NCI-H2171 (cell line): Measurements from ENCODE around the gene ADRA2B.
"Not testable (repeated sequence)": the region's sequence is repeated elsewhere in the genome, so short reads cannot be mapped to it uniquely, and the experiment has no call there.

Experiments
- DNase-seq: peaks from one replicate; lab custom pipeline; 2025; lab: John Stamatoyannopoulos, UW

The ADRA2B gene

DNA sequence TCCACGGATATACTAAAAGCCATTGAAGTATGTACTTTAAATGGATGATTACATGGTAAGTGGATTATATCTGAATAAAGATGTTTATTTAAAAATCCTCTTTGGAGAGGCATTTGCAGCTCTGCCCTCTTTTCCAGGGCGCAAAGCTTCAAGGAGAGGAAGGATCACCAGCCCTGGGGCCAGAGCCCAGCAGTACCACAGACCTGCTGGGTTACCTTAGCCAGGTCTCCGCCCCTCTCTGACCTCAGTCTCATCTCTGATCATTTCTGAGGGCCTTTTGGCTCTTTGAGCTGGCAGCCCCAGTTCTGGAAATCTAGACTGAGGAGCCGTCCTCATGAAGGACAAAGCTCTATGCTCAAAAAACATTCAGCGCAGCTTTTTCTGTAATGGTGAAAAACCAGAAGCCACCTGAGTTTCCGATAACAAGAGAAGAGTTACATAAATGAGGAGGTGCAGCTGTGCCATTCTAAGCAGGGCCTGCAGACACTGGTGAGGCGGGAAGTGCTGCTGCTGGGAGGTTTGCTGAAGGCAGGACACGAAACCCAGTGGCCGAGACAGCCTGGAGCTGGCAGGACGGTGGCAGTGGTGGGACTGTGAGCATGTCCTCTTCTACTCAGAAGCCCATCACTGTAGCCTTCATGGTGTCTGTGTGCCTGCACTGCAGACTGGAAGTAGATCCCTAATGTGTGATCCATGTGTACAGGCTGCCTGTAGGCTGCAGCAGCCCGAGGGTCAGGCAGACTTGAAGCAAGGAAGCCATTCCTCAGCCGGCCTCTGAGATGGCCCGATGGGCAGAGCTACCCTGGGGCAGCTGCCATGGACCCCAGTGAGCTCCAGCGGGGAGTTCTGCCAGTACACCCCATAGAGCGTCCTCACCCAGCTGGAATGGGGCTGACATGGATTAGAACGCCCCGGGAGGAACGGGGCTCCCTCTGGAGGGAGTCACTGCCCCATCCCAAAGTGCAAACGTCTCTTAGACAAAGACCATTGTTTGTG, 27.7 kb downstream of the ADRA2B start:
- DNase-seq: no peak

DNA sequence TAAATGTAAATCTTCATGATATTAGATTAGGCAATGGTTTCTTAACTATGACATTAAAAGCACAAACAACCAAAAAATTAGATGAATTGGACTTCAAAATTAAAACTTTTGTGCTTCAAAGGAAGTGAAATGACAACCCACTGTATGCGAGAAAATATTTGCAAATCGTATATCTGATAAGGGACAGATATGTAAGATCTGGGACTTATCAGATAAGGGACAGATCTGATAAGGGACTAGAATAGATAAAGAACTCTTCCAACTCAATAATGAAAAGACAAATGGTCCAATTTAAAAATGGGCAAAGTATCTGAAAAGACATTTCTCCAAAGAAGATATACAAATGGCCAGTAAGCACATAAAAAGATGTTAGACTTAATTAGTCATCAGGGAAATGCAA, 29.2 kb downstream of the ADRA2B start:
- no peak for DNase-seq

DNA sequence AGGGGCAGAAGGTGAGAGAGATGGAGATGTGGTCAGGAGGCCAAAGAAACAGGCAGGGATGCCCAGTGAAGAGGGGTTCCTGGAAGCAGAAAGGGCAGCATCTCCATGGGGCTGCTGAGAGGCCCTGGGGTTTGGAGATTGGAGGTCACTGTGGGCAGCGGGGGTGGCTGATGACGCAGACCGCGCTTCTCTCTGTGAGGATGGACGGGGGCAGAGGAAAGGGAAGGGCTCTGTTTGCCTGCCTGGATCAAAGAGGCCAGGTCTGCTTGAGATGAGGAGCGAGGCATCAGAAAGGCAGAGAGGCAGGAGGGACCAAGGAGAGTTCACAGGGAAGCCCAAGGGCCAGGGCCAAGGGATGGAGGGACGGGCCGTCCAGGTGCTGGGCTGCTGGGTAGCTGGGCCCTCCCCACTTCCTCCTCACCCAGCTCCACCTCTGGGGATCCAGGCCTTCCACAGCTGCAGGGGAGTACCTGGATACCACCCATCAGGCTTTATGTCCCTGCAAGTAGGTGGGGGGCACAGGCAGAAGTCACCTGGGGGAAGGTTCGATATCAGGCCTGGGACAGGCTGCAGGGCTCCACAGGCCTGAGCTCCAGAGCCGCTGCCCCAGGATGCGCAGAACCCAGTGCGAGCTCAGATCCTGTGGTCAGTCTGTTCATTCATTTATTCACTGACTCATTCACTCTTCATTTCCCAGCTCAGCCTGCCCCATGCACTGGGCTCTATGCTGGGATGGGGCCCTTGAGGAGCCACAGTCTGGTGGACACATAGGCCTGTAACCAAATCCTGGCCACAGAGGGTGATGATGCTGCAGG, 30.6 kb downstream of the ADRA2B start:
- DNase-seq: no peak

DNA sequence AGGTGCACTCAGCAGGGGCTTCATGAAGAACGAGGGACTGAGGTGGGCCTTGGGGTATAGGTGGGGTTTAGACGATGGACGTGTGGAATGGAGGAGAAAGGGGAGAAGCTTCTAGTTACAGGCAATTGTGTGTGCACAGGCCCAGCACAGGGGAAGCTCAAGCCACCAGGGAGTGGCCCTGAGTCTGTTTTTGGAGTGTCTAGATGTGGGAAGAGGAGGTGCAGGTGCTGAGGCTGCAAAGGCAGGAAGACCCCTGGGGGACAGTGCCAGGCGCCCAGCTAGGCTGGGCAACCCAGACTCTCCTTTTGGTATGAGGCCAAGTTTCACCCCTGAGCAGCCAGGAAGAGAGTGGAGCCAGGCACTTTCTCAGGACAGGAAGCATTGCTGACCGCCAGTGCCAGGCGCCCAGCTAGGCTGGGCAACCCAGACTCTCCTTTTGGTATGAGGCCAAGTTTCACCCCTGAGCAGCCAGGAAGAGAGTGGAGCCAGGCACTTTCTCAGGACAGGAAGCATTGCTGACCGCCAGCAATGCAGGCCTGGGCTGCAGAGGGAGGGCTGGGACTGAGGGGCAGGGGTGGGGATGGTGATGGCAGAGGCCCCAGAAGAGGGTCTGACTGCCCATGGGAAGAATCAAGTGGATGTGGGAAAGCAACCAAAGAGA, 31.4 kb downstream of the ADRA2B start:
- not testable (repeated sequence) for DNase-seq

DNA sequence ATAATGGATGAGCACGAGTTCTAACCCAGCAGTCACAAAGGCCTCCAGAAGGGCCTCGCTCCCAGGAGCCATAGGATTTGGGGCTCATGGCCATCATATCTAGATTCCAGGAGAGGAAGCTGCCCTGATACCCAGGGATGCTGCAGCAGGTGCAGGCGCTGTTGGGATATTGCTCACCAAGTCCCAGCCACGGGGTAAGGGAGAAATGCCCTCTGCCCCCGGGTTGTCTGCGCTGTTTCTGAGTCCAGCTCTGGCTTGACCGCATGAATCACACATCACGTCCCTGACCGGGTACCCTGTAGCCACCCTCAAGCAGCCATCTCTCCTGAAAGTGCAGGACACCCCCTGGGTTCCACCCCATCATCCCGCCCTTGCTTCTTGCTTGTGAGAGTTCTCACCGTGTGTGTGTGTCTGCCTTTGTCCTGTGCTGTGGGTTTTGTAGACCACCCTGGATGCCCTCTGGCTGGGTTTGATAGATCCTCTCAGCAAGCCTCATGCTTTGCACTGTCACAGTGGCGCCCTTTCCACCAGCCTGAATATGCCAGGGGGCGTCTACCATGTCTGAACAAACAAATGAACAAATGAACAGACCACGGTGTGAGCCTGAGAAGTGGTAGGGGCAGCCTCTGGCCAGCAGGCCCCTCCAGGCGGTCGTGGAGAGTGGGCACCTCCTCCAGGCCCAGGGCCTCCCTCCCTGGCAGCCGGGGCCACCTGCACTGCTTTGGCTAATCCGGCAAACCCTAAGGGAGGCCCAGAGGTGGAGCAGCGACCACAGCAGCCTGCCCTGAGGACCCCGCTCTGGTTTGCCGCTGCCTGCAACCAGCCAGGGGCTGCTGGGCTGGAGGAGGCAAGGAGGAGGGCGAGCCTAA, 32.1 kb downstream of the ADRA2B start:
- DNase-seq: no peak

DNA sequence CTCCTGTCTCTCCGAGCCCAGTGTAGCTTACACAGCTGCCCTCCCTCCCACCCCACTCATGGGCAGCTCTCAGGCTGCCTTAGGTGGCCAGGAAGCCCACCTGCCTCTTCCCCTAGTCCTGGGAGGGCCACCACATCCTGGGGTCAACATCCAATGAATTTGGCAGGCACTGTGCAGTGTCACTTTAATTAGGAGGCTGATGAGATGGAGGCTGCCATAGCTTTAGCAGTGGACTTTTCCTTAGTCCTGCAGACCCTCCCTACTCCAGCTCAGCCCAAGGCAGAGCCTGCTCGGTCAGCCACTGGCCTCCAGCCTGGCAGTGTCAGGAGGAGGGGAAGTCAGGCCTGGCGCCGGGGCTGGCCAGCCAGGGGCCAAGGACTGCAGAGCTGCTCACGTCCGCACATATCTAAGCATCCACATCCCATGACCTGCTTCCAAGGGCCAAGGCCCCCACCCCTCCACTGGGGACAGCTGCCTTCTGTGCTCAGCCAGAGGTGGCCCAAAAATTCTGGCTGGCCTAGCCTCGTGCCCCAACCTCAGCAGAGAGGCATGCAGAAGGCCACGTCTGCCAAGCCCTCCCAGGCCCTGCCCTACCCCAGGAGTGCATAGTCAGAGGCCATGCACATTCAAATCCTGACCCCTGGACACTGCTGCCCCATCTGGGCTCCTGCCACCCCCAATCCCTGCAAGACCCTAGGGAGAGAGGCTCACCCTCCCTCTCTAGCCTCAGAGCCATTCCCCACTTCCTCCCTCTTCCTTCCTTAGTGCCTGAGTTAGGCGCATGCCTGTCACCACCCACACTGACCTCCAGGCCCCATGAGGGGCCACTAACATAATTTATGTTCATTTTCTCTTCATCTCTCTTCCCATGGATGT, 33.1 kb downstream of the ADRA2B start:
- no peak for DNase-seq

DNA sequence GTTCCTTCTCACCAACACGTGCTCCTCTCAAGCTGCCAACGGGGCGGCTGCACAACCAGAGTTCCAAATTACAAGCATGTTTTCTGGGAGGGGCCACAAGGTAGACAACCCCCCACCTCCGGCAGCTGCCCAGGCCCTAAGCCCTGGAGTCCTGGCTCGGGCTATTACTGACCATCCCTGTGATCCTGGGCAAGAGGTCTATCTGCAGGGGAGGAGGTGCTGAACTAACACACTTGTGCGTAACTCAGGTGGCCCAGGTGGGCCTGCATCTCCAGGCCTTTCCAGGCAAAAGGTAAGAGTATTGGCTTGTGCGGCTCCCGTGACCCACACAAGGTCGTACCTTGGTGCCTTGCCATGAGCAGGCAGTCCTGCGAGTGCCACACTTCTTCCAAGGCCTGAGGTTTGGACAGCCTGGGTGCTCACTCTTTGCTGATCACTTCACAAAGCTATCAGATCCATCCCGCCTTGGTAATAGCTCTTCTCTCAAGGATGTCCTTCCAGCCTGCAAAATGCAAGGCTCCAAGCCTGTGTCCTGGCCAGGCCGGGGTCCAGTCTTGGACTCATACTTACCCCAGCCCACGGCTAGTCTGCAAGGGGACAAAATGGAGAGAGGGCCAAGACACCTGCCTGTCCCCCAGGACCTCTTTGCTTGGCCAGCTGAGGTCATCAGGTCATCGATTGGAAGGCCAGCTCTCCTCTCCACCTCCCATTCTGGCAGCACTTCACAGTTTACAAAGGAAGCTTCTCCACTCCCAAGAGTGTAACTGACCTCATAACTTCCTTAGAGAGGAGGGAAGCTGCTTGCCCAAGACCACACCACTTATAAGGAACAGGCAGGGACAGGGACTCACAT, 33.9 kb downstream of the ADRA2B start:
- DNase-seq: no peak

DNA sequence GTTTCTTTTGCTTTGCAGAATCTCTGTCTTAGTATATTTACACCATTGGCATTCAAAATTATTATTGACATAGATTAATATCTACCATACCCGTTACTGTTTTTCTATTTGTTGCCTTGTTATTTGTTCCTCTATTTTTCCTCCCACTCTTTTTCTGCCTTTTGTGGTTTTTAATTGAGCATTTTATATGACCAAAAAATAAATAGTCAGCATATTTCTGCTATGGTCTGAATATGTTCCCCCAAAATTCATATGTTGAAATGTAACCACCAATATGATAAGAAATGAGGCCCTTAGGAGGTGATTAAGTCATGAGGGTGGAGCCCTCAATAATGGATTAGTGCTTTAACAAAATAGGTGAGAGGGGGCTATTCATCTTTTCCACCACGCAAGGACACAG, 35.3 kb downstream of the ADRA2B start:
- no peak for DNase-seq

DNA sequence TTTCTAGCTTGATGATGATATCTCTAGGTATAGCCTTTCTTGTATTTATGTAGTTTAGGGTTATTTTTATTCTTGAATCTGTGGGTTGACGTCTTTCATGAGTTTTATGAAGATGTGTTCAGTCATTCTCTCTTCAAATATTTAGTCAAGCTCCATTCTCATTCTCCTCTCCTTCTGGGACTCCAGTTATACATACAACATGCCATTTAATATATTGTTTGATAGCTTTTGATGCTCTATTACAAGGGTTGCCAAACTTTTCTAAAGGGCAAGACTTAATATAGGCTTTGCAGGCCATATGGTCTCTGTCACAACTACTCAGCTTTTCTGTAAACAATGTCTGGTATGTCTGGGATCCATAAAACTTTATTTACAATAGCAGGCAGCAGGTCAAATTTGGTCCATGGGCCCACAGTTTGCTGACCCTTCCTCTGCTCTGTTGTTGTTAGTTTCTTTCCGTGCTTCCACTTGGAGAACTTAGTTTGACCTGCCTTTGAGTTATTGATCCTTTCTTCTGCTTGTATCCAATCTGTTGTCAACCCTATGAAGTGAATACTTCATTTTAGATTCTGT, 41.1 kb downstream of the ADRA2B start:
- no peak for DNase-seq

DNA sequence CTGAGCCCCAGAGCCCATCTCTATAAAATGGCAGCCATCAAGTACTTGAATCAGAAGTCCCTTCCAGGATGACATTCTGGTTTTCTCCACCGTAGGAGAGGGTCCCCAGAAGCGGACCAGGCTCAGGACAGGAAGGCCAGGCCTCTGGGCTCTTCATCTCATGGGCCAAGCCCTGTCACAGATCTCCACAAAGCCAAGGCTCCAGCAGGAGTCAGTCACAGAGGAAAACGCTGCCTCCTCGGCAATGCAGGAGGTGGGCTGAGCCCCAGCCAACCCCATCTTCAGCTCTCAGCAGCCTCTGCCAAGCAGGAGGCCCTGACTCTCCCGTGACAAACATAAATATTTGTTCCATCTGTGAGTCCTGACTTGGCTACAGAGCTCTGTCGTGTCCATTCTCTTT, 42.2 kb downstream of the ADRA2B start:
- no peak for DNase-seq

DNA sequence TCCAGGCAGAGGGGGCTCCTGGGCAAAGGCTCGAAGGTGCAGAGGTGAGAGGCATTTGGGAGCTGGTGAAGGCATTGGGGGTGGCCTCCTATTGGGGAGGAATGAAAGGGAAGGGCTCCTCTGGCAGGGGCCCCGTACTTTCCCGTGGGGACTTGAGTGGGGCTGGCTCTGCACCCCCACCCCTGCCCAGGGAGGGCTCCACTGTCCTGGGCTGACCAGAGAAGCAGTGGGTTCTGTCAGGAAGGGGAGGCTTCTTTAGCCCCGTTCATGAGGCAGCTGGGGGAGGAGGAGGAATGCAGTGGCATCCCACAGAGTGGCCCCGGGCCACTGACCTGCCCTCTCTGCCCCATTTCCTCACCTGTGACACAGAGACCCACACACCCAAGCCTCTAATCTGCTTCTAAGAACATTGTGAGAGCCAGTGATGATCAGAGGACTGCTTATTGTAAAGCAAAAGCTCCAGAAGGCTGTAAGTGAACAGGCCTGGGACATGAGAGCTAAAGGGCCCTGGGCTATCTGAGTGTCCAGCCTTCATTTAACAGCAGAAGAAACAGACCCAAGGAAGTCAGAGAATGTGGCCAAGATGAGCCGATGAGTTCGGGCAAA, 43.1 kb downstream of the ADRA2B start:
- no peak for DNase-seq

DNA sequence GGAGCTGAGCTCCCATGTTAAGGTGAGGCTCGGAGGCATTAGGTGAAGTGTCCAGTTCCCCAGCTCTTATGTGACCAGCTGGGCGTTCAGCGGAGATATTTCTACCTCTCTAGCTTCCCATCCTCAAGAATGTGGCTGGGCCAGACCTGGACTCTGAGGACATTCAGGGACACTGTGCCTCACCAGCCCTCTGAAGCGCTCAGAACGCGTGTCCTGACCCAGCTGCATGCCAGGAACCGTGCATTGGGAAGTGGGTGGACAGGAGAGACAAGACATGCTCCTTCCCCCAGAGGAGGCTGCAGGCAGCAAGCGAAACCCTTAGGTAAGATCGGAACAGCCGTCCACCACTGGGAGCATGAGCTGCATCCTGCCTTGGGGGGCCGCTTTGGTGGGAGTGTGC, 43.6 kb downstream of the ADRA2B start:
- DNase-seq: no peak

DNA sequence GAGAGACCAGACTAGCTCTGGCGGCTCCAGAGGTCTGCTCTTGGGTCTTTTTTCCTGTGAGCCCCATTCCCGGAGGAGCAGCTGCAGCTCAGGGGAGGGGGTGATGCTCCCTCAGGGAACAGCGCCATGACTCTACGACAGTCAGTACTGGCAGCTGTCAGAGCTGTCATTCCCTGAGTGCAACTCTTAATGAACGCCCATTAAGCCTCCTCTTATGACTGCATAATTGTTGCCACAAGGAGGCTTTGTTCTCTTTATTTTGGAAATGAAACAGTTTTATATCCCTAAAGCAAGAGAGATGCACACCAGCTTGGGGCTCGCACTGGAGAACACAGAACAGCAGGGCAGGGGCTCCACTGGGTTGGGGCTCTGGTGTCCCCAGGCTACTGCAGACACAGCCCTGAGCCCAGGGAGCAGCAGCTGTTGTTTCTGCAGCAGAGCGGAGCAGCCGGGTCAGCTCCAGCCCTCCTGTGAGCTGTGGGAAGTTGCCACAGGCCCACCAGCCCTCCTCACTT, 44.3 kb downstream of the ADRA2B start:
- peak; percentile 41 for DNase-seq

DNA sequence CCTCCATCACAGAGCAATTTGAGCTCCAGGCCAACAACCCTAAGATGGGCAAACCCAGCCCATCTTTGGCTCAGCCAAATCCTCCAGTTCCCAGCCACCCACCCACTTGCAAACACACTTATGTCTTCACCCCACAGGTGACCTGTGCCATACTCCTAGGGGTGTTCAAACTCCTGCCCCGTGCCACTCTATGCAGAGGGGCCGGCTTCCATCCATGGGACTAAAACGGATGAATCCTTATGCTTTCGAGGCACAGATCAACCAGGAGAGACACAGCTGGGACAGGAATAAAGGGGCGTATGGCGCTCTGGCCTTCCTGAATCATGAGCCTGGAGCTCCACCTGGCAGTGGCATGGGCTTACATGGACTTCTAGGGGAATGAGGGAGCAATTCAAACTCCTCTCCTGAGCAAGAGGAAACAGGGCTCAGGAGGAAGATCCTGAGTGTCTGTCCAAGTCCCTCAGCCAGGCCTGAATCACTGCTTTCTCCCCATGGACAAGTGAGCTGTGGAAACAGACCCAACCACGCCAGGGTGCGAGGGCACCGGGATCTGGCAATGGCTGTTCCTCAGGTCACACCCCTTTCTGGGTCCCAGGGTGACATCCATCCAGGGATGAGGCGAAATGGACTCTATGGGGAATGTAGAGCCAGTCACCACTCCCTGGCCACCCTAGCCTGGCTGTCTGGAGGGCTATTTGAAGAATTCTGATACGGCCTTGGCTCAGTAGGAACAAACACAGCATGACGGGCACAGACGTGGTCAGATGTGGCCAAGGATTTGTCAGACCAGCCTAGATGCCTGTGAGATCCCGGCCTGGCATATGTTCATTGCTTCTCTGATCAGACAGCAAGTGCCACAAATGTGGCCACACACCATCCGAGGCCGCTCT, 45.0 kb downstream of the ADRA2B start:
- DNase-seq: not testable (repeated sequence)

DNA sequence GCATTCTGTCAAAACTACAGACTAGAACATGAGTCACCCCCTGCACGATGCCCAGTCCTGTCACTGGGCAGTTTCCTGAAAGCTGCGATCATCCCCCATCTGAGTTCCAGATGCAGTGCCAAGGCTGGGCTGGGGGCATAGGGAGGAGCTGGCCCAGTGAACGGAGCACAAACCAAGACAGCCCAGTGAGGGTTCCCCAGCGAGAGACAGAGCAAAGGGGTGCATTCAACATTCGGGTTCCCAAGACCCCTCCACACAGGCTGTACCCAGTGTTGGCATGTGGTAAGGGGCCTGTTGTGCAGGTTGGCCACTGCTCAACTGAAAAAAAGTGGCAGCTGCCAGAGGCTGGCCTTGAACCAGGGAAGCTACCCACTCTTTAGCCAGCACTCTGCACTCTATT, 46.0 kb downstream of the ADRA2B start:
- DNase-seq: not testable (repeated sequence)

DNA sequence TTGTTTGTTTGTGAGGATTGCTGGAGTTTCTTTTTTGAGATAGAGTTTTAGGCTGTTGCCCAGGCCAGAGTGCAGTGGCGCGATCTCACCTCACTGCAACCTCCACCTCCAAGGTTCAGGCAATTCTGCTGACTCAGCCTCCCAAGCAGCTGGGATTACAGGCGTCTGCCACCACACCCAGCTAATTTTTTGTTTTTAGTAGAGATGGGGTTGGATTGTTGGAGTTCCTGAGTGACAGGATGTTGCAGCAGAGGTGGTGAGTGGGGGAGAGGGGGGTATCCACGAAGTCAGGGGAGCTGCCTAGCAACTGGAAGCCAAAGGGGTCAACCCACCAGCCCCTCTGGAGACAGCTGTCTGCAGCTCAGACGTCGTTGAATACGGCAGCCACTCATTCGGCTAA, 46.5 kb downstream of the ADRA2B start:
- not testable (repeated sequence) for DNase-seq

DNA sequence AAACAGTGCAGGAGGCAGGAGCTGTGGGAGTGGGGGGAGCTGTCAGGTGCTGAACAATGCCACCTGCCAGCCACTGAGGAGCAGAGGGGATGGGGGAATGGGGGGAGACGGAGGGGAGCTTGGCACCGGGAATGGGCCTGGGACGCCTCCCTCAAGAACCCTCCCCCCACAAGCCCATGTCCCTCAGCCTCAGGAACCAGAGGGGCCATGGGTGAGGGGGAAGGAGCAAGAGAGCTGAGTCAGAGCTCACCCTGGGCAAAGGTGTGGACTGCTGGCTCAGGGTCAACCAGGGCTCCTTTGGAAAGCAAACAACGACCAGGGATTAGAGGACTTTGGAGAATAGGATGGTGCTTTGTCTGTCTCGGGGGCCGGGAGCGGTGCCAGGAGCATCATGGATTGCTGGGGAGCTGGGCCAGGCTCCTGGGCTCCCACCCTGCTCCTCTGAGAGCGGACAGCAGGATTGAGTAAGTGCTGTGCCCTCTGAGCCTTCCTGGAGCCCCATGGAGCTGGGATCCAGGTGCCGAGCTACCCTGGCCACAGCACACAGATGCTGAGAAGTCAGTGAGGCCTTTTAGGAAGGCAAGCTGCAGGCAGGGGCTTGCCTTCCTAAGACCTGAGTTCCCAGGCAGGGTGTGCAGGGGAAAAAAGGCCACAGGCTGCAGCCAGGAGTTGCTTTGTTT, 48.3 kb downstream of the ADRA2B start:
- peak; percentile 67 for DNase-seq
